Gastroesophageal sphincter (tissue), 2 donors: ENCODE results near the gene DPM2.

ENCODE experiments used
- EP300 ChIP-seq: sonication (generic); formaldehyde crosslinking; IDR thresholded peaks from one replicate; pipeline ENCODE4 v1.6.1; 2017; ENCODE audit warnings: antibody characterized with exemption, mild to moderate bottlenecking
- POLR2AphosphoS5 ChIP-seq: sonication (generic); formaldehyde crosslinking; IDR thresholded peaks from one replicate; pipeline ENCODE4 v1.6.1; 2017; ENCODE audit warnings: antibody characterized with exemption

DNA sequence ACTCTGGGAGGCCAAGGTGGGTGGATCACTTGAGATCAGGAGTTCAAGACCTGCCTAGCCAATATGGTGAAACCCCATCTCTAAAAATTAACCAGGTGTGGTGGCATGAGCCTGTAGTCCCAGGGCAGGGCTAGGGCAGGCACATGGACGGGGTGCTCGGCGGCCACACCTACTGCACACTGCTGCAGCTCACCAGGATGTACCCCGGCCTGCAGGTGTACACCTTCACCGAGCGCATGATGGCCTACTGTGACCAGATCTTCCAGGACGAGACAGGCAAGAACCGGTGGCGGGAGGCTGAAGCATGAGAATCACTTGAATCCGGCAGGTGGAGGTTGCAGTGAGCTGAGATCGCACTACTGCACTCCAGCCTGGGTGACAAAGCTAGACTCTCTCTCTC, 24.0 kb downstream of the DPM2 start:
- TF ChIP-seq POLR2AphosphoS5 (no peak), EP300 (no peak)
